ENCODE results near the gene SMIM36.

- no peak for TF ChIP-seq CTCF (conservative IDR thresholded peaks at IDR 0.05)
- TF ChIP-seq ZFX (IDR thresholded peaks at IDR 0.05), result no peak
Measured at GRCh38 chr17:55434721-55435120, 76.5 kb downstream of the SMIM36 start.

Measured in C4-2B (cell line).